GM21360 (cell line): ENCODE data around the gene NFE2L1.
"Not testable (repeated sequence)": the region's sequence is repeated elsewhere in the genome, so short reads cannot be mapped to it uniquely, and the experiment has no call there.

Experiments used
- ATAC-seq: cut with Tn5 transposase; IDR thresholded peaks from one replicate; pipeline ENCODE4 v1.9.1; 2021; ENCODE audit warnings: mild to moderate bottlenecking, moderate library complexity; ENCODE audit not compliant: unreplicated experiment

The NFE2L1 gene

GRCh38 chr17:48067245-48067644 lies 19.1 kb downstream of the NFE2L1 start:
- ATAC-seq = no peak

GRCh38 chr17:48067808-48068207 lies 19.6 kb downstream of the NFE2L1 start:
- not testable (repeated sequence) for ATAC-seq

GRCh38 chr17:48068491-48068961 lies 20.4 kb downstream of the NFE2L1 start:
- no peak for ATAC-seq

- no peak for ATAC-seq
Measured at GRCh38 chr17:48070195-48070594, 22.0 kb downstream of the NFE2L1 start.

GRCh38 chr17:48071654-48072053 lies 23.5 kb downstream of the NFE2L1 start:
- no peak for ATAC-seq

GRCh38 chr17:48072811-48073210 lies 24.7 kb downstream of the NFE2L1 start:
- not testable (repeated sequence) for ATAC-seq

- not testable (repeated sequence) for ATAC-seq
Measured at GRCh38 chr17:48073566-48074094, 25.5 kb downstream of the NFE2L1 start.

- ATAC-seq = no peak
Measured at GRCh38 chr17:48074322-48075081, 26.3 kb downstream of the NFE2L1 start.

- ATAC-seq = not testable (repeated sequence)
Measured at GRCh38 chr17:48077152-48077551, 29.0 kb downstream of the NFE2L1 start.

GRCh38 chr17:48081858-48082257 lies 33.7 kb downstream of the NFE2L1 start:
- no peak for ATAC-seq

- ATAC-seq = no peak
Measured at GRCh38 chr17:48084932-48085331, 36.8 kb downstream of the NFE2L1 start.

- ATAC-seq = no peak
Measured at GRCh38 chr17:48093341-48094045, 45.3 kb downstream of the NFE2L1 start.

- ATAC-seq = no peak
Measured at GRCh38 chr17:48095611-48096010, 47.5 kb downstream of the NFE2L1 start.

GRCh38 chr17:48100160-48100559 lies 52.0 kb downstream of the NFE2L1 start:
- ATAC-seq = no peak

- ATAC-seq = no peak
Measured at GRCh38 chr17:48100591-48101011, 52.4 kb downstream of the NFE2L1 start.

- ATAC-seq = peak; percentile 84
Measured at GRCh38 chr17:48101012-48101720, 53.0 kb downstream of the NFE2L1 start, which contains the start of gene CBX1. Gene CBX1, minus strand, starts transcription at chr17:48101478. Its CDS starts 24,474 bp downstream, at chr17:48077004.

- ATAC-seq = no peak
Measured at GRCh38 chr17:48102043-48102750, 54.0 kb downstream of the NFE2L1 start.

GRCh38 chr17:48102798-48103715 lies 54.9 kb downstream of the NFE2L1 start:
- ATAC-seq = no peak

- no peak for ATAC-seq
Measured at GRCh38 chr17:48104440-48104839, 56.3 kb downstream of the NFE2L1 start.

- no peak for ATAC-seq
Measured at GRCh38 chr17:48106802-48107136, 58.6 kb downstream of the NFE2L1 start.
